GM12878 (cell line): ENCODE data around the gene CTSA. TPM values are rescaled to one million over a fixed set of nuclear protein-coding genes. Genes with fewer than 3 reads are reported as not detected.

Experiments
- ATAC-seq: fragments of 200-7000 bp; cut with Tn5 transposase; 3 replicates; pipeline ENCODE4 v1.9.1; 2020; ENCODE audit warnings: mild to moderate bottlenecking, moderate library complexity
- BruUV-seq: library from RNA; stranded (reverse); fragments of 400-500 nt; replicated peaks from 2 replicates; lab custom pipeline; 2021; lab: Mats Ljungman, UMichigan
- CTCF ChIA-PET: fragments of 300-600 bp; sonication (Branson Sonifier 250); formaldehyde crosslinking; extraction: SDS; loops from one replicate; lab custom pipeline; 2021; ENCODE audit warnings: inconsistent platforms; lab: Yijun Ruan, JAX
- POLR2A ChIA-PET: fragments of 350-600 bp; formaldehyde crosslinking; extraction: SDS; loops from one replicate; lab custom pipeline; 2021; ENCODE audit warnings: inconsistent platforms; lab: Charles Lee
- RAD21 ChIA-PET: fragments of 300-600 bp; sonication (Branson Sonifier 250); formaldehyde crosslinking; loops from one replicate; lab custom pipeline; 2023; ENCODE audit warnings: antibody characterized with exemption; ENCODE audit not compliant: unreplicated experiment; lab: Charles Lee
- SMC1A ChIA-PET: fragments of 300-600 bp; sonication (Branson Sonifier 250); formaldehyde crosslinking; loops from one replicate; lab custom pipeline; 2023; ENCODE audit not compliant: unreplicated experiment, uncharacterized antibody; lab: Charles Lee
- DNase-seq: peaks from one replicate; pipeline ENCODE4 v3.0.0-alpha.2; 2011; ENCODE audit warnings: low read depth, low spot score
- FAIRE-seq: peaks from 3 replicates; lab custom pipeline; 2011; peaks lifted over from hg19 to GRCh38; lab: Jason Lieb, UNC
- H2AFZ ChIP-seq: 2 replicates; pipeline ENCODE4 v1.6.0; 2011; ENCODE audit warnings: low read depth, low read length, control low read depth; ENCODE audit not compliant: control insufficient read depth
- H3K27ac ChIP-seq: 2 replicates; pipeline ENCODE4 v1.5.1; 2011; ENCODE audit warnings: control low read depth; ENCODE audit not compliant: control insufficient read depth, insufficient read depth
- H3K27me3 ChIP-seq, 2 experiments: replicated peaks in 1 of 2; 2 replicates each; pipeline versions ENCODE4 v1.6.0 to v1.6.1; 2011; ENCODE audit warnings: low read length in 1 of 2; ENCODE audit not compliant: control insufficient read depth in 2 of 2, insufficient read depth in 2 of 2
- H3K36me3 ChIP-seq, 2 experiments: 2 replicates each; pipeline ENCODE4 v1.5.1; 2011; ENCODE audit warnings: low read length in 1 of 2; ENCODE audit not compliant: control insufficient read depth in 2 of 2, insufficient read depth in 2 of 2
- H3K4me1 ChIP-seq: 2 replicates; pipeline ENCODE4 v1.6.1; 2011; ENCODE audit warnings: mild to moderate bottlenecking, low read length, moderate library complexity, mixed read lengths; ENCODE audit not compliant: control insufficient read depth, insufficient read depth
- H3K4me2 ChIP-seq: 2 replicates; pipeline ENCODE4 v1.6.0; 2011; ENCODE audit warnings: control low read depth; ENCODE audit not compliant: control insufficient read depth, insufficient read depth
- H3K4me3 ChIP-seq: fragments of 200-600 bp; sonication (generic); 2 replicates; pipeline ENCODE4 v1.5.1; 2016
- H3K79me2 ChIP-seq: 2 replicates; pipeline ENCODE4 v1.6.0; 2011; ENCODE audit warnings: low read length; ENCODE audit not compliant: control insufficient read depth, insufficient read depth
- H3K9ac ChIP-seq: 2 replicates; pipeline ENCODE4 v1.8.0; 2011; ENCODE audit warnings: low read length, control low read depth, mixed read lengths; ENCODE audit not compliant: control insufficient read depth, insufficient read depth
- H3K9me3 ChIP-seq: replicated peaks from 3 replicates; pipeline ENCODE4 v1.5.1; 2011; ENCODE audit warnings: mild to moderate bottlenecking, low read length; ENCODE audit not compliant: control insufficient read depth, insufficient read depth
- H4K20me1 ChIP-seq: 2 replicates; pipeline ENCODE4 v1.6.0; 2011; ENCODE audit not compliant: control insufficient read depth, insufficient read depth
- ASH2L ChIP-seq: fragments of 300-600, 200-600 bp; sonication (generic); IDR thresholded peaks from 2 replicates; pipeline ENCODE4 v1.6.1; 2017; ENCODE audit warnings: low read depth, mild to moderate bottlenecking, borderline replicate concordance
- BCL3 ChIP-seq: IDR thresholded peaks from 2 replicates; pipeline ENCODE4 v1.6.1; 2011; ENCODE audit warnings: borderline replicate concordance, low read depth, mild to moderate bottlenecking, moderate library complexity, low read length; ENCODE audit not compliant: insufficient read depth, poor library complexity, severe bottlenecking
- FOXK2 ChIP-seq: fragments of 450-650 bp; IDR thresholded peaks from 2 replicates; pipeline ENCODE4 v1.6.1; 2017; ENCODE audit warnings: mild to moderate bottlenecking, moderate library complexity
- HDAC6 ChIP-seq: fragments of 200-600 bp; sonication (generic); IDR thresholded peaks from one replicate; pipeline ENCODE4 v1.8.0; 2017; ENCODE audit warnings: antibody characterized with exemption; ENCODE audit not compliant: unreplicated experiment
- LARP7 ChIP-seq: fragments of 450-650 bp; IDR thresholded peaks from 2 replicates; pipeline ENCODE4 v1.6.1; 2017; ENCODE audit warnings: mild to moderate bottlenecking
- MEF2A ChIP-seq: IDR thresholded peaks from 2 replicates; pipeline ENCODE4 v1.6.1; 2011; ENCODE audit warnings: low read depth, mild to moderate bottlenecking, low read length, moderate library complexity; ENCODE audit not compliant: insufficient read depth
- MLLT1 ChIP-seq: fragments of 450-650 bp; IDR thresholded peaks from 2 replicates; pipeline ENCODE4 v1.6.1; 2016; ENCODE audit warnings: mild to moderate bottlenecking
- NR2C2 ChIP-seq: IDR thresholded peaks from 2 replicates; pipeline ENCODE4 v1.6.1; 2011; ENCODE audit warnings: borderline replicate concordance, low read depth; ENCODE audit not compliant: control insufficient read depth, insufficient read length
- POLR2AphosphoS5 ChIP-seq: IDR thresholded peaks from 2 replicates; pipeline ENCODE4 v1.6.1; 2011; ENCODE audit warnings: mild to moderate bottlenecking, low read length, inconsistent platforms
- RELA ChIP-seq: fragments of 450-650 bp; IDR thresholded peaks from 2 replicates; pipeline ENCODE4 v1.8.0; 2014; ENCODE audit warnings: borderline replicate concordance; ENCODE audit not compliant: partially characterized antibody
- SIN3A ChIP-seq: IDR thresholded peaks from 2 replicates; pipeline ENCODE4 v1.6.1; 2012; ENCODE audit warnings: low read depth, low read length, improper control_type of control experiment
- SIX5 ChIP-seq: IDR thresholded peaks from 2 replicates; pipeline ENCODE4 v1.6.1; 2011; ENCODE audit warnings: mild to moderate bottlenecking, low read depth, low read length, moderate library complexity; ENCODE audit not compliant: severe bottlenecking
- SMC3 ChIP-seq: IDR thresholded peaks from 2 replicates; pipeline ENCODE4 v1.6.1; 2011; ENCODE audit warnings: low read length, improper control_type of control experiment, borderline replicate concordance
- ZNF24 ChIP-seq: fragments of 450-650 bp; IDR thresholded peaks from 2 replicates; pipeline ENCODE4 v1.6.1; 2017; ENCODE audit warnings: antibody characterized with exemption, mild to moderate bottlenecking
- WGBS: methylation state at CpG from one replicate; pipeline ENCODE4 v1.1.6; 2016; ENCODE audit warnings: low lambda C conversion rate; ENCODE audit not compliant: insufficient replicate concordance, insufficient coverage; ENCODE audit errors: missing lambda C conversion rate; 5-methylcytosine and 5-hydroxymethylcytosine counted together
- in situ Hi-C: fragments of 300-500 bp; cut with MboI; formaldehyde crosslinking; loops from 9 replicates; pipeline ENCODE4 v1.14.3; 2018; ENCODE audit warnings: mixed read lengths
- intact Hi-C: fragments of 100-400 bp; cut with micrococcal nuclease; formaldehyde crosslinking; loops from one replicate; pipeline ENCODE4 v1.14.2; 2022; ENCODE audit not compliant: unreplicated experiment
- polyA plus RNA-seq, 11 experiments: library from polyadenylated mRNA; depleted of rRNA in 4 of 11; unstranded in 6 of 11; stranded (reverse) in 5 of 11; fragments of >200 nt; fragmentation: Nextera tagmentation in 4 of 11; fragmentation: Illumina TruSeq in 1 of 11; extraction: Ambion mirVana in 4 of 11; extraction: Trizol in 1 of 11; gene quantifications; 1 replicate in 1 of 11; 2 replicates in 10 of 11; pipeline versions ENCODE4 v1.2.1 to v1.2.3, GENCODE V29; 2011 to 2016; ENCODE audit warnings: inconsistent platforms in 2 of 11, missing spikeins in 2 of 11, low read depth in 1 of 11
- total RNA-seq, 4 experiments: library from RNA; depleted of rRNA in 3 of 4; stranded (reverse); fragments of >200 nt in 3 of 4; fragmentation: Illumina TruSeq in 1 of 4; extraction: Trizol in 1 of 4; gene quantifications; 2 replicates each; pipeline versions ENCODE4 v1.2.1 to v1.2.3, GENCODE V29; 2013 to 2021
- TF ChIP-seq, protein P1 (sequence below): IDR thresholded peaks from 2 replicates; pipeline ENCODE4 v1.6.1; 2011; ENCODE audit warnings: low read depth, low read length, improper control_type of control experiment, borderline replicate concordance
- TF ChIP-seq, protein P2 (sequence below): IDR thresholded peaks from 2 replicates; pipeline ENCODE4 v1.6.1; 2012; ENCODE audit warnings: mild to moderate bottlenecking, low read depth, low read length

CTSA gene
- total and polyA plus RNA-seq, 10 of the 15 experiments (the other 5 are each of a cell fraction or from before 2014, with no cell fraction given) = 7.1 to 67.0 (median 36.2) TPM

DNA sequence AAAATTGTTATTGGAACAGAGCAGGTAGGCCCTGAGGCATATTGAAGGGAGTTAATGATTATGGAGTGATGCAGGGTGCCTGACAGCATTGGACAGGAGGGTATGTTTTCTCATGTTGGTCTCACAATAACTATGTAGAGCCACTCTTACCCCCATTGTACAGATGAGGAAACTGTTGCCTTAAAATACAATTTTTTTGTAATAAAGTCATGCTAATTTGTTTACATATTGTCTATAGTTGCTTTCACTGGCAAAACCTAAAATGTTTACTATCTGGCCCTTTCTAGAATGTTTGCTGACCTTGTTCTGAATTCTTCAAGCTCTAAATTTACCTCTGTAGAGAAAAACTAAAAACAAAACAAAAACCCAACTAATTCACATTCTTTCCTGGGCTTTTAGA lies 39.6 kb upstream of the CTSA start (continued):
- TF ChIP-seq BCL3 (no peak), MEF2A (no peak)
- TF ChIP-seq, protein P1, sequence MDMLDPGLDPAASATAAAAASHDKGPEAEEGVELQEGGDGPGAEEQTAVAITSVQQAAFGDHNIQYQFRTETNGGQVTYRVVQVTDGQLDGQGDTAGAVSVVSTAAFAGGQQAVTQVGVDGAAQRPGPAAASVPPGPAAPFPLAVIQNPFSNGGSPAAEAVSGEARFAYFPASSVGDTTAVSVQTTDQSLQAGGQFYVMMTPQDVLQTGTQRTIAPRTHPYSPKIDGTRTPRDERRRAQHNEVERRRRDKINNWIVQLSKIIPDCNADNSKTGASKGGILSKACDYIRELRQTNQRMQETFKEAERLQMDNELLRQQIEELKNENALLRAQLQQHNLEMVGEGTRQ = no peak

DNA sequence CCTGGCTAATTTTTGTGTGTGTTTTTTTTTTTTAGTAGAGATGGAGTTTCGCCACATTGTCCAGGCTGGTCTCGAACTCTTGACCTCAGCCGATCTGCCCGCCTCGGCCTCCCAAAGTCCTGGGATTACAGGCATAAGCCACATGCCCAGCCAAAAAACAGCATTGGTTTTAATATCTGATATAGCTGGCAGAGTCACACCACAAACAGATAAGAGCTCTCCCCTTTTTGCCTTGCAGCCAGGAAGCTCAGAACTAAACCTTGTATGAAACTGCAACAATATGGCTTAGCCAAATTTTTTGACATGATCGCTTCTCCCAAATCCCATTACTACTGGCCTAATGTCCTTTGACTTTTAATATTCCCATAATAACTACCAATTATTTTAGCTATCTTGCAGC lies 38.8 kb upstream of the CTSA start:
- CTCF ChIA-PET = interaction anchor here (0.8 to 1.6 kb wide), 5 partner anchors 10 to 118 kb away, joined by 3 to 6 read pairs (median 4); no protein-coding TSS in a partner anchor
- DNase-seq = no peak
- H3K4me2 ChIP-seq = no peak overlapping the region
- peaks cover 6% of the 10 kb centered on the region for H3K4me1 ChIP-seq
- H3K36me3 ChIP-seq = no peaks in the 10 kb centered on the region
- 100% methylated on average over 6 of the region's 6 CpGs for WGBS
- POLR2A ChIA-PET = interaction anchor here (1.2 to 2.4 kb wide), 3 partner anchors 10 to 39 kb away, joined by 4 to 10 read pairs (median 7); partner anchors contain the start of gene UBE2C
- H2AFZ ChIP-seq = no peak overlapping the region
- intact Hi-C loops (no loop called here), in situ Hi-C loops (no loop called here)
- no peak for ATAC-seq
- no TSS peak for BruUV-seq
- no peaks in the 10 kb centered on the region for H3K9me3 ChIP-seq
- no peak overlapping the region for H3K4me3 ChIP-seq
- no peak for FAIRE-seq
- no peak overlapping the region for H3K9ac ChIP-seq
- H4K20me1 ChIP-seq = no peaks in the 10 kb centered on the region
- no peak overlapping the region for H3K27ac ChIP-seq
- H3K27me3 ChIP-seq = no peaks in the 10 kb centered on the region
- peaks cover 19% of the 10 kb centered on the region for H3K79me2 ChIP-seq
- RAD21 ChIA-PET = no interaction called here
- SMC1A ChIA-PET = interaction anchor here (0.6 to 1.3 kb wide), 4 partner anchors 9 to 109 kb away, joined by 3 to 4 read pairs (median 4); no protein-coding TSS in a partner anchor
- TF ChIP-seq RELA (no peak), FOXK2 (no peak), NR2C2 (no peak), SMC3 (no peak), ZNF24 (no peak), LARP7 (no peak), HDAC6 (no peak), SIX5 (no peak), ASH2L (no peak), SIN3A (no peak), MLLT1 (no peak), POLR2AphosphoS5 (no peak)
- TF ChIP-seq, protein P2, sequence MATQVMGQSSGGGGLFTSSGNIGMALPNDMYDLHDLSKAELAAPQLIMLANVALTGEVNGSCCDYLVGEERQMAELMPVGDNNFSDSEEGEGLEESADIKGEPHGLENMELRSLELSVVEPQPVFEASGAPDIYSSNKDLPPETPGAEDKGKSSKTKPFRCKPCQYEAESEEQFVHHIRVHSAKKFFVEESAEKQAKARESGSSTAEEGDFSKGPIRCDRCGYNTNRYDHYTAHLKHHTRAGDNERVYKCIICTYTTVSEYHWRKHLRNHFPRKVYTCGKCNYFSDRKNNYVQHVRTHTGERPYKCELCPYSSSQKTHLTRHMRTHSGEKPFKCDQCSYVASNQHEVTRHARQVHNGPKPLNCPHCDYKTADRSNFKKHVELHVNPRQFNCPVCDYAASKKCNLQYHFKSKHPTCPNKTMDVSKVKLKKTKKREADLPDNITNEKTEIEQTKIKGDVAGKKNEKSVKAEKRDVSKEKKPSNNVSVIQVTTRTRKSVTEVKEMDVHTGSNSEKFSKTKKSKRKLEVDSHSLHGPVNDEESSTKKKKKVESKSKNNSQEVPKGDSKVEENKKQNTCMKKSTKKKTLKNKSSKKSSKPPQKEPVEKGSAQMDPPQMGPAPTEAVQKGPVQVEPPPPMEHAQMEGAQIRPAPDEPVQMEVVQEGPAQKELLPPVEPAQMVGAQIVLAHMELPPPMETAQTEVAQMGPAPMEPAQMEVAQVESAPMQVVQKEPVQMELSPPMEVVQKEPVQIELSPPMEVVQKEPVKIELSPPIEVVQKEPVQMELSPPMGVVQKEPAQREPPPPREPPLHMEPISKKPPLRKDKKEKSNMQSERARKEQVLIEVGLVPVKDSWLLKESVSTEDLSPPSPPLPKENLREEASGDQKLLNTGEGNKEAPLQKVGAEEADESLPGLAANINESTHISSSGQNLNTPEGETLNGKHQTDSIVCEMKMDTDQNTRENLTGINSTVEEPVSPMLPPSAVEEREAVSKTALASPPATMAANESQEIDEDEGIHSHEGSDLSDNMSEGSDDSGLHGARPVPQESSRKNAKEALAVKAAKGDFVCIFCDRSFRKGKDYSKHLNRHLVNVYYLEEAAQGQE = no peak
